ENCODE measurements around the gene COL26A1.

GRCh38 chr7:101321491-101322401 lies 40.9 kb upstream of the COL26A1 start, which contains the start of gene IFT22:
- TF ChIP-seq, protein P1, sequence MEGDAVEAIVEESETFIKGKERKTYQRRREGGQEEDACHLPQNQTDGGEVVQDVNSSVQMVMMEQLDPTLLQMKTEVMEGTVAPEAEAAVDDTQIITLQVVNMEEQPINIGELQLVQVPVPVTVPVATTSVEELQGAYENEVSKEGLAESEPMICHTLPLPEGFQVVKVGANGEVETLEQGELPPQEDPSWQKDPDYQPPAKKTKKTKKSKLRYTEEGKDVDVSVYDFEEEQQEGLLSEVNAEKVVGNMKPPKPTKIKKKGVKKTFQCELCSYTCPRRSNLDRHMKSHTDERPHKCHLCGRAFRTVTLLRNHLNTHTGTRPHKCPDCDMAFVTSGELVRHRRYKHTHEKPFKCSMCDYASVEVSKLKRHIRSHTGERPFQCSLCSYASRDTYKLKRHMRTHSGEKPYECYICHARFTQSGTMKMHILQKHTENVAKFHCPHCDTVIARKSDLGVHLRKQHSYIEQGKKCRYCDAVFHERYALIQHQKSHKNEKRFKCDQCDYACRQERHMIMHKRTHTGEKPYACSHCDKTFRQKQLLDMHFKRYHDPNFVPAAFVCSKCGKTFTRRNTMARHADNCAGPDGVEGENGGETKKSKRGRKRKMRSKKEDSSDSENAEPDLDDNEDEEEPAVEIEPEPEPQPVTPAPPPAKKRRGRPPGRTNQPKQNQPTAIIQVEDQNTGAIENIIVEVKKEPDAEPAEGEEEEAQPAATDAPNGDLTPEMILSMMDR (IDR thresholded peaks at IDR 0.05) = peak; percentile 11 to 49 (median 44)
- peak; percentile 49 for TF ChIP-seq POLR2AphosphoS5 (IDR thresholded peaks at IDR 0.05)
